Thyroid gland (tissue), 4 donors: ENCODE measurements around the gene COX7A2. TPM values are rescaled to one million over a fixed set of nuclear protein-coding genes. Genes with fewer than 3 reads are reported as not detected.

Experiments used
- DNase-seq, 2 donors: peaks; one replicate each; pipeline ENCODE4 v3.0.0-alpha.2; 2019
- H3K27ac ChIP-seq, 3 donors: fragments of 200-600 bp; sonication (generic); 1 replicate in 2 of 3; 2 replicates in 1 of 3; pipeline ENCODE4 v1.5.1; 2016 to 2019; ENCODE audit warnings: mild to moderate bottlenecking in 1 of 3, moderate library complexity in 1 of 3
- H3K27me3 ChIP-seq: fragments of 200-600 bp; sonication (generic); one replicate; pipeline ENCODE4 v1.5.1; 2019
- H3K36me3 ChIP-seq, 2 donors: fragments of 200-600 bp; sonication (generic); one replicate each; pipeline ENCODE4 v1.5.1; 2016 to 2019
- H3K4me1 ChIP-seq, 2 donors: fragments of 200-600 bp; sonication (generic); one replicate each; pipeline ENCODE4 v1.5.1; 2017 to 2019
- H3K4me3 ChIP-seq, 3 donors: fragments of 200-600 bp; sonication (generic); replicated peaks in 1 of 3; 1 replicate in 2 of 3; 2 replicates in 1 of 3; pipeline ENCODE4 v1.5.1; 2016; ENCODE audit warnings: mild to moderate bottlenecking in 1 of 3
- H3K9me3 ChIP-seq: fragments of 200-600 bp; sonication (generic); one replicate; pipeline ENCODE4 v1.5.1; 2017
- POLR2A ChIP-seq, 2 donors: fragments of 450-650 bp; IDR thresholded peaks; one replicate each; pipeline ENCODE4 v1.6.1; 2017; ENCODE audit warnings: antibody characterized with exemption in 2 of 2, mild to moderate bottlenecking in 2 of 2, moderate library complexity in 1 of 2
- WGBS, 2 donors: methylation state at CpG; one replicate each; pipeline ENCODE4 v1.1.5; 2017; 5-methylcytosine and 5-hydroxymethylcytosine counted together
- intact Hi-C: fragments of 100-400 bp; cut with DNase I; formaldehyde crosslinking; loops from one replicate; pipeline ENCODE4 v1.15.1; 2023
- total RNA-seq, 4 donors: library from RNA; depleted of rRNA; stranded (reverse); fragments of >200 nt; gene quantifications; one replicate each; pipeline ENCODE4 v1.2.3, GENCODE V29; 2016
- TF ChIP-seq, protein P1 (sequence below), 6 experiments: fragments of 200-600 bp in 3 of 6; fragments of 450-650 bp in 3 of 6; sonication (generic) in 3 of 6; IDR thresholded peaks; one replicate each; pipeline ENCODE4 v1.5.1; 2016 to 2019; ENCODE audit warnings: antibody characterized with exemption in 6 of 6, mild to moderate bottlenecking in 2 of 6, inconsistent platforms in 1 of 6, moderate library complexity in 1 of 6

The COX7A2 gene
- total RNA-seq, 4 donors from 2014 or later = 136 to 578 (median 341) TPM

DNA sequence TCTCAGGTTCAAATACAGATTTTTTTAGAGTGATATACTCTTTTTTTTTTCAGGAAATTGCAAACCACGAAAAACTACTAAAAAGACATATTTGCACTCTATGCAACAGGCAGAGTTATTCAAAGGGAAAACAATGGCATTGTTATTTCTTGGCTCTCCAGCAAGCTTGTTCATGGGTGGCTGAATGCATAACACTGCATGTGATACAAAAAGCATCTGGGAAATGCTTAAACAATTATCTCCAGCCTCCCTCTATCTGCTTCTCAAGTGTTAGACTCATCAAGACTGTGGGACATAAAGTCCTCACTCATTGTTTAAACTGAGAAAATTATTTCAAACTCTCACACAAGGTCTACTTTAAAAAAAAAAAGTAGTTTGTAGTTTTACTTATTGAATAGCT is 30.5 kb downstream of the COX7A2 start:
- Histone ChIP-seq H3K4me1 (peaks cover 6 to 7% of the 10 kb centered on the region in 2 donors), H3K9me3 (no peaks in the 10 kb centered on the region), H3K27ac (no peak overlapping the region), H3K36me3 (no peaks in the 10 kb centered on the region), H3K4me3 (no peak overlapping the region), H3K27me3 (no peaks in the 10 kb centered on the region)
- WGBS, 2 donors = 20 to 23% methylated on average over 1 of the region's 1 CpG
- no peak for DNase-seq
- TF ChIP-seq, protein P1, sequence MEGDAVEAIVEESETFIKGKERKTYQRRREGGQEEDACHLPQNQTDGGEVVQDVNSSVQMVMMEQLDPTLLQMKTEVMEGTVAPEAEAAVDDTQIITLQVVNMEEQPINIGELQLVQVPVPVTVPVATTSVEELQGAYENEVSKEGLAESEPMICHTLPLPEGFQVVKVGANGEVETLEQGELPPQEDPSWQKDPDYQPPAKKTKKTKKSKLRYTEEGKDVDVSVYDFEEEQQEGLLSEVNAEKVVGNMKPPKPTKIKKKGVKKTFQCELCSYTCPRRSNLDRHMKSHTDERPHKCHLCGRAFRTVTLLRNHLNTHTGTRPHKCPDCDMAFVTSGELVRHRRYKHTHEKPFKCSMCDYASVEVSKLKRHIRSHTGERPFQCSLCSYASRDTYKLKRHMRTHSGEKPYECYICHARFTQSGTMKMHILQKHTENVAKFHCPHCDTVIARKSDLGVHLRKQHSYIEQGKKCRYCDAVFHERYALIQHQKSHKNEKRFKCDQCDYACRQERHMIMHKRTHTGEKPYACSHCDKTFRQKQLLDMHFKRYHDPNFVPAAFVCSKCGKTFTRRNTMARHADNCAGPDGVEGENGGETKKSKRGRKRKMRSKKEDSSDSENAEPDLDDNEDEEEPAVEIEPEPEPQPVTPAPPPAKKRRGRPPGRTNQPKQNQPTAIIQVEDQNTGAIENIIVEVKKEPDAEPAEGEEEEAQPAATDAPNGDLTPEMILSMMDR (IDR thresholded peaks at IDR 0.05) = no peak
- no peak for TF ChIP-seq POLR2A (IDR thresholded peaks at IDR 0.05)
- intact Hi-C loops = no loop called here

DNA sequence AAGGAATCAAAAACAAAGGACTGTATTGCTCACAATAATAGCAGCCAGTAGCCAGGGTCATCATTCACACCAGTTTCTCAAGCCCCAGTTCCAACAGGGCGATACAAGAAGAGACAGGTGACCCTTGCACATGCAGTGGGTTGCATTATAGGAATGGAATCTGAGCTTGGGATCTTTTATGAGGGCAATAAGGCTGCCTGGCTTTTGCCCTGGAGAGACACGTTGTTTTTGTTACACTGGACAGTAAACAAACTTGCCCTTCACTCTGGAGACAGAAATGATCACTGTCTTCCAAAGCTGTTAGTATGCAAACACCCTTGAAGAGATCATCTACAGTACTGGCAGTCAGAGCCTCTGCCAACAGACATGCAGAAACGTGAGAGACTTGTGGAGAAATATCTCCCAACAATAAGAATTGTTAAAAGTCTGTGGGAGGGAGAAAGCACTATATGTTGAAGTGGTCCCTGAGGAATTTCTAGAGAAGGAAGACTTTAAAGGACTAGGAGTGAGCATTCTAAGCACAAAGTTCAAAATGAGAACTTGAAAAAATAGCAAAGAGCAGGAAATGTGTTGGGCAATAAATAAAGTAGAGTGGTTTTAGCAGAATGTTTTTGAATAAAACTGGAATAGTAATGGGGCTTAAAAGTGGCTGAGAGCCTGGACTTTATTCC is 31.5 kb downstream of the COX7A2 start:
- intact Hi-C loops = no loop called here
- H3K36me3 ChIP-seq = no peaks in the 10 kb centered on the region
- H3K9me3 ChIP-seq = no peaks in the 10 kb centered on the region
- TF ChIP-seq, protein P1 (IDR thresholded peaks at IDR 0.05) = no peak
- no peak for TF ChIP-seq POLR2A (IDR thresholded peaks at IDR 0.05)
- DNase-seq = no peak
- peaks cover 12 to 16% of the 10 kb centered on the region in 2 donors for H3K4me1 ChIP-seq
- 17 to 18% methylated on average over 3 of the region's 3 CpGs for WGBS, 2 donors
- H3K4me3 ChIP-seq = no peak overlapping the region
- H3K27me3 ChIP-seq = no peaks in the 10 kb centered on the region
- no peak overlapping the region for H3K27ac ChIP-seq

DNA sequence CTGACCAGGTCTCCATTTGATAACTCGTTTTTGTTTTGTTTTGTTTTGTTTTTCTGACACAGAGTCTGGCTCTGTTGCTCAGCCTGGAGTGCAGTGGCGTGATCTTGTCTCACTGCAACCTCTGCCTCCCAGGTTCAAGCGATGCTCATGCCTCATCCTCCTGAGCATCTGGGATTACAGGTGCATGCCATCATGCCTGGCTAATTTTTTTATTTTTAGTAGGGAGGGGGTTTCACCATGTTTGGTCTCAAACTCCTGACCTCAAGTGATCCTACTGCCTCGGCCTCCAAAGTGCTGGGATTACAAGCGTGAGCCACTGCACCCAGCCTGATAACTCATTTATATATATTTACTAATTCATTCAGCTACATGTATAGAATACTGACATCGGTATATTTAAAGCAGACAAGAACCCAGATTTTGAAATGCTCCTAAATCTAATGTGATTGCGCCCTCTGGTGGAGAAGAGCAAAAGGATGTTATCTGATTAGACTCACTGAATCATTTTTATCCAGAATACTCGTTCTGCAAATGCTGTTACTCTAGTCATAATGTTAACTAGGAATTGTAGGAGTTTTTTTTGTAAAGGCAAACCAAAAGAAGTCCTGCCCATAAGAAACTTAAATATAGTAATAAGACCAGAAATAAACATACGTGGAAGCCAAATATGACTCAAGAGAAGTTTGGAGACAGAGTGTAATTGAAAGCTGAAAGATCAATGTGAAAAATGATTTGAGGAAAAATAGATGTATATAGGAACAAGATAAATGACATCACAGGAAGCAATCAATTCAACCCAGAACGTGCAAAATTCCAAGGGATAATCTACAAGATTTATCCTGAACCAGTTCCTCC is 32.5 kb downstream of the COX7A2 start:
- WGBS, 2 donors = 21 to 26% methylated on average over 10 of the region's 10 CpGs

DNA sequence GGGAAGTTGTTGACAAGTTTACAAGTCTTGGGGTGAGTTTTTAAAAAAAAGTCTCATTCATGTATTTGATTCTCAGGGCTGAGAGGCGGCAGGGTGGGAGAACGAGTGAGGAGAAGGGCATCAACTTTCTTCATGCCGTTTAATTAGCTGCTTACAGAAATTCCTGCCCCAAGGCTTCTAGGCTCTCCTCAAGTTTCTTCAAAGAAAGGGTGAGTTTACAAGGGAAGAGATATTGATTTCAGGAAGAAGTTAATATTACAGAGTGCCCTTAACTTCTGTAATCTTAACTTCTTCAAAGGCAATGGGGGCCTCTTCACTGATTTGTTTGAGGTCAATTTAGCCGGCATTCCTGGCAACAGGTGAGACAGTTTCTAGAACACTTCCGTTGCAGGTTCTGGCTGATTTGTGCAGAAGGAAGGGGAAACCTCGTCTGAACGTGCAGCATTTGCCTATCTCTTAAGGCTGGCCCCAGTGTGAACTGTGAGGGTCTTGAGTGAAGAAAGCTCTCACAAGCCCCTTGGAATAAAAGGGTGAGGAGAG is 34.3 kb downstream of the COX7A2 start:
- intact Hi-C loops = loop anchor here (5.0 kb wide), 2 partner anchors 457 to 1117 kb away; no protein-coding TSS in a partner anchor
- H3K4me3 ChIP-seq = no peak overlapping the region

More for the DNA sequence above, 32.5 kb downstream of the COX7A2 start:
- Histone ChIP-seq H3K27me3 (no peaks in the 10 kb centered on the region), H3K9me3 (no peaks in the 10 kb centered on the region), H3K27ac (no peak overlapping the region), H3K4me1 (peaks cover 20 to 26% of the 10 kb centered on the region in 2 donors), H3K36me3 (no peaks in the 10 kb centered on the region), H3K4me3 (no peak overlapping the region)
- intact Hi-C loops = no loop called here
- TF ChIP-seq, protein P1 (IDR thresholded peaks at IDR 0.05) = peak; percentile 38 to 79 (median 68)
- TF ChIP-seq POLR2A (IDR thresholded peaks at IDR 0.05) = no peak
- peak; percentile 36 to 51 for DNase-seq

More for the DNA sequence above, 34.3 kb downstream of the COX7A2 start:
- Histone ChIP-seq H3K9me3 (no peaks in the 10 kb centered on the region), H3K36me3 (no peaks in the 10 kb centered on the region), H3K27ac (no peak overlapping the region), H3K27me3 (no peaks in the 10 kb centered on the region), H3K4me1 (peaks cover 28 to 43% of the 10 kb centered on the region in 2 donors)
- WGBS, 2 donors = 30 to 31% methylated on average over 7 of the region's 7 CpGs
- TF ChIP-seq, protein P1 (IDR thresholded peaks at IDR 0.05) = no peak
- TF ChIP-seq POLR2A (IDR thresholded peaks at IDR 0.05) = no peak
- no peak for DNase-seq
